NB4 (cell line): ENCODE measurements around the gene IAH1.

Experiments
- MAX ChIP-seq: IDR thresholded peaks from 2 replicates; pipeline ENCODE4 v1.6.1; 2011; ENCODE audit warnings: low read depth, low read length
- POLR2A ChIP-seq: IDR thresholded peaks from 2 replicates; pipeline ENCODE4 v1.6.1; 2011; ENCODE audit warnings: mild to moderate bottlenecking; ENCODE audit not compliant: insufficient read length; ENCODE audit errors: extremely low read depth
- TF ChIP-seq, protein P1 (sequence below): IDR thresholded peaks from one replicate; pipeline ENCODE4 v1.5.1; 2012; ENCODE audit warnings: low read depth, low read length

- TF ChIP-seq, protein P1, sequence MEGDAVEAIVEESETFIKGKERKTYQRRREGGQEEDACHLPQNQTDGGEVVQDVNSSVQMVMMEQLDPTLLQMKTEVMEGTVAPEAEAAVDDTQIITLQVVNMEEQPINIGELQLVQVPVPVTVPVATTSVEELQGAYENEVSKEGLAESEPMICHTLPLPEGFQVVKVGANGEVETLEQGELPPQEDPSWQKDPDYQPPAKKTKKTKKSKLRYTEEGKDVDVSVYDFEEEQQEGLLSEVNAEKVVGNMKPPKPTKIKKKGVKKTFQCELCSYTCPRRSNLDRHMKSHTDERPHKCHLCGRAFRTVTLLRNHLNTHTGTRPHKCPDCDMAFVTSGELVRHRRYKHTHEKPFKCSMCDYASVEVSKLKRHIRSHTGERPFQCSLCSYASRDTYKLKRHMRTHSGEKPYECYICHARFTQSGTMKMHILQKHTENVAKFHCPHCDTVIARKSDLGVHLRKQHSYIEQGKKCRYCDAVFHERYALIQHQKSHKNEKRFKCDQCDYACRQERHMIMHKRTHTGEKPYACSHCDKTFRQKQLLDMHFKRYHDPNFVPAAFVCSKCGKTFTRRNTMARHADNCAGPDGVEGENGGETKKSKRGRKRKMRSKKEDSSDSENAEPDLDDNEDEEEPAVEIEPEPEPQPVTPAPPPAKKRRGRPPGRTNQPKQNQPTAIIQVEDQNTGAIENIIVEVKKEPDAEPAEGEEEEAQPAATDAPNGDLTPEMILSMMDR = no peak
- TF ChIP-seq POLR2A = no peak
- TF ChIP-seq MAX = no peak
These were observed 19.1 kb downstream of the IAH1 start for GRCh38 chr2:9493478-9493877.
